ENCODE measurements around the gene TTC7B. TPM values are rescaled to one million over a fixed set of nuclear protein-coding genes. Genes with fewer than 3 reads are reported as not detected.

Gene TTC7B
- total RNA-seq, 2 donors from 2014 or later, result 25.0 to 40.7 TPM

DNA sequence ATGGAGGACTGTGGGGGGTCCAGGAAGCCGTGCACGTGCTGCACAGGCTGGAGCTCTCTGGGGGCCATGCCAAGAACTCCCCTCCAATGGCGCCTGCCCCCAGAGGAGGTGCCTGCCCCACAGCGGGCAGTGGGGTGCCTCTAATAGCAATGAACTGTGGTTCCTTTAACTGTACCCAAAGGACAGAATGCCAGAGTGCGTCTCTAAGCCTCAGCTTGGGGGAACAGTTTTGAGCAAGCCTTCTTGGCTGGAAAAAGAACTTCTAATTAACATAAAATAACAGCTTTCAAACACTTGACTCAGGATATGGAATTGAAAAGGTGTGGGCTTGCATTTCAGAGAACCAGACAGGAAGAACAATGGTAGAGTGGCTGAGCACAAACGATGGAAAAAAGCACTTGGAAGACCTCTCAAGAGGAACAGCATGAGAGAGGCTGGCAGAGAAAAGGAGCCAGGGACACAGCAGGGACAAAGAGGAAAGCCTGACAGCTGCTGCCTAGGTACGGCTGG lies 195.6 kb downstream of the TTC7B start:
- no peak for TF ChIP-seq POLR2A (IDR thresholded peaks at IDR 0.05)
- no peak for TF ChIP-seq POLR2AphosphoS5 (IDR thresholded peaks at IDR 0.05)
- TF ChIP-seq, protein P1, sequence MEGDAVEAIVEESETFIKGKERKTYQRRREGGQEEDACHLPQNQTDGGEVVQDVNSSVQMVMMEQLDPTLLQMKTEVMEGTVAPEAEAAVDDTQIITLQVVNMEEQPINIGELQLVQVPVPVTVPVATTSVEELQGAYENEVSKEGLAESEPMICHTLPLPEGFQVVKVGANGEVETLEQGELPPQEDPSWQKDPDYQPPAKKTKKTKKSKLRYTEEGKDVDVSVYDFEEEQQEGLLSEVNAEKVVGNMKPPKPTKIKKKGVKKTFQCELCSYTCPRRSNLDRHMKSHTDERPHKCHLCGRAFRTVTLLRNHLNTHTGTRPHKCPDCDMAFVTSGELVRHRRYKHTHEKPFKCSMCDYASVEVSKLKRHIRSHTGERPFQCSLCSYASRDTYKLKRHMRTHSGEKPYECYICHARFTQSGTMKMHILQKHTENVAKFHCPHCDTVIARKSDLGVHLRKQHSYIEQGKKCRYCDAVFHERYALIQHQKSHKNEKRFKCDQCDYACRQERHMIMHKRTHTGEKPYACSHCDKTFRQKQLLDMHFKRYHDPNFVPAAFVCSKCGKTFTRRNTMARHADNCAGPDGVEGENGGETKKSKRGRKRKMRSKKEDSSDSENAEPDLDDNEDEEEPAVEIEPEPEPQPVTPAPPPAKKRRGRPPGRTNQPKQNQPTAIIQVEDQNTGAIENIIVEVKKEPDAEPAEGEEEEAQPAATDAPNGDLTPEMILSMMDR (IDR thresholded peaks at IDR 0.05), result no peak
- Histone ChIP-seq H3K36me3 (no peaks in the 10 kb centered on the region), H3K4me3 (no peak overlapping the region), H3K27ac (no peak overlapping the region), H3K9me3 (no peaks in the 10 kb centered on the region), H3K27me3 (replicated peaks; ENCODE audit: insufficient read depth) (no peaks in the 10 kb centered on the region), H3K4me1 (replicated peaks) (no peaks in the 10 kb centered on the region)
- no peak for DNase-seq (ENCODE audit: low spot score)
- intact Hi-C loops (cut with DNase I), result loop anchor here (10.0 kb wide), 1 partner anchor 216 kb away; no protein-coding TSS in a partner anchor
- 71% methylated on average over 7 of the region's 7 CpGs for WGBS

DNA sequence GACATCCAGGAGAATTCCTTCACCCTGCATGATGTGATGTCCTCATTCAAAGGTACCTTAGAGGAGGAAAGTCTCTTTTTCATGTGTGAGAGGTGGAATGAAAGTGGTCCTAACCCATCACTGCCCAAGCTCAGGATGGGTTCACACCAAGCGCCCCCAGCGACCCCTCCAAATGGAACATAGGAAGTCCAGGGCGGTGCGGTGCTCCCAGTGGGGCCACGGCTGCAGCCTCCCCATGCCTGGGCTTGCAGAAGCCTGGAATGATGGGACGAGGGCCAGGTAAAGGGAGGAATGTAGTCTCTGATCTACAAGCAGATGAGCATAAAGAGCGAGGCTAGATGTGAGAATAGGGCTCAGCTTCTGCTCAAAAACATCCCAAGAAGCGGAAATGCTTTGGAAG lies 196.3 kb downstream of the TTC7B start:
- no peaks in the 10 kb centered on the region for H3K9me3 ChIP-seq
- TF ChIP-seq, protein P1 (IDR thresholded peaks at IDR 0.05), result no peak
- TF ChIP-seq POLR2AphosphoS5 (IDR thresholded peaks at IDR 0.05) (no peak), POLR2A (IDR thresholded peaks at IDR 0.05) (no peak)
- no peaks in the 10 kb centered on the region for H3K36me3 ChIP-seq
- no peaks in the 10 kb centered on the region for H3K4me1 ChIP-seq (replicated peaks)
- H3K4me3 ChIP-seq, result no peak overlapping the region
- intact Hi-C loops (cut with DNase I), result loop anchor here (10.0 kb wide), 1 partner anchor 215 kb away; no protein-coding TSS in a partner anchor
- DNase-seq (ENCODE audit: low spot score), result no peak
- no peak overlapping the region for H3K27ac ChIP-seq
- WGBS, result 82% methylated on average over 8 of the region's 8 CpGs
- no peaks in the 10 kb centered on the region for H3K27me3 ChIP-seq (replicated peaks; ENCODE audit: insufficient read depth)

DNA sequence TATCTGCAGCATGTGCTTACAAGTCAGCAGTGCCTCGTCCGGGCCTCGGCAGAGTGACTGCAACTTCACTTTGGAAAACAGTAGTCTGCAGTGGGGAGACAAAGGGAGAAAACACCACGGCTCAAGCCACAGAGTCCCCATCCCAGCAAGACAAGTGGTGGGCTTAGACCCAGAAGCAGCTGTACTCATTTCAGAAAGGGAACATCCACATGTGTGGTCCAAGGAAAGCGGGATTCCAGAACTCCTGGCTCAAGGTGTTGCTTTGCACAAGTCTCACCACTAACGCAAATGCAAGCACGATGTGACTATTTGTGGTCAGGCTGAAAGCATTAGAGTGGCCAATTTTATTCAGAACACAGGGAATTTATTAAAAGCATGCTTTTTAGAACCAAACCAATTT lies 198.3 kb downstream of the TTC7B start:
- Histone ChIP-seq H3K4me1 (replicated peaks) (no peaks in the 10 kb centered on the region), H3K36me3 (no peaks in the 10 kb centered on the region), H3K9me3 (no peaks in the 10 kb centered on the region), H3K4me3 (no peak overlapping the region), H3K27ac (no peak overlapping the region), H3K27me3 (replicated peaks; ENCODE audit: insufficient read depth) (no peaks in the 10 kb centered on the region)
- 76% methylated on average over 7 of the region's 7 CpGs for WGBS
- no peak for DNase-seq (ENCODE audit: low spot score)
- intact Hi-C loops (cut with DNase I), result no loop called here
- TF ChIP-seq POLR2AphosphoS5 (IDR thresholded peaks at IDR 0.05), result no peak
- TF ChIP-seq, protein P1 (IDR thresholded peaks at IDR 0.05), result no peak
- no peak for TF ChIP-seq POLR2A (IDR thresholded peaks at IDR 0.05)

DNA sequence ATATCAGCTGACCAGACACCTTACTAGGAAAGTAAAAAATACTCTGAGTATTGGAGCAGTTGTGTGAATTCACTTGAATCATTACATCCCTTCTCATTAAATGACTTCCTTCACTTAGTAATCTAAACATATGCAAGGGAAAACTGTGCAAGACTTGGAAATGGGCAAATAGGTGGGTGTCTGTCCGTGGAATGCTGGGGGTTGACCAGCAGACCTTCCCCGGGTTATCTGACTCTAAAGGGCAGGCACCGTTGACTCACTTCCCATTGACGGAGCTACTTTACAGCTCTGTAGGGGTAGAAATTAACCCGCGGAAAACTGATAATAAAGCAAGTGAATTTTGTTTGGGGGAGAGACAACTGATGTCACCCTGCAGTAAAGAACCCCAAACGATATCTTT lies 199.3 kb downstream of the TTC7B start:
- no peaks in the 10 kb centered on the region for H3K36me3 ChIP-seq
- DNase-seq (ENCODE audit: low spot score), result no peak
- no peak for TF ChIP-seq POLR2A (IDR thresholded peaks at IDR 0.05)
- no peak for TF ChIP-seq POLR2AphosphoS5 (IDR thresholded peaks at IDR 0.05)
- no peak overlapping the region for H3K27ac ChIP-seq
- WGBS, result 75% methylated on average over 7 of the region's 7 CpGs
- peaks cover 5% of the 10 kb centered on the region for H3K4me1 ChIP-seq (replicated peaks)
- intact Hi-C loops (cut with DNase I), result no loop called here
- H3K27me3 ChIP-seq (replicated peaks; ENCODE audit: insufficient read depth), result no peaks in the 10 kb centered on the region
- no peak overlapping the region for H3K4me3 ChIP-seq
- no peaks in the 10 kb centered on the region for H3K9me3 ChIP-seq

DNA sequence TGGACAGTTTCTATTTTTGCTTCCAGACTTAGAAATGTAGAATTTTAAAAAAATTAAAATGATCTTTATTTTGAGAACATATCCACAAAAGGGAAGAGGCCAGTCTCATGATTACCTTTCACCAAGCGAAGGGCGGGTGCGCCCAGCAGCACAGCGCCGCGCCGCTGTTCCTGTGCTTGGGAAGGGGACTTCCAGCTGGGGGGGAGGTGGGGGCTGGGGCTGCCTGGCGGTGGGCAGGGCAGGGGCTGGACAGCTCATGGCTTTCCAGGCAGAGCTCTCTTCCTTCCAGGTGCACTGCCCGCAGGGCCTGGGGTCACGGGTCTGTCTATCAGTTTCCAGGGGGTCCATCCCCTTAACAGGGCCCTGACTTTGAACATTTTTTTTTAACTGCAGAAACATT lies 199.9 kb downstream of the TTC7B start:
- Histone ChIP-seq H3K27ac (no peak overlapping the region), H3K27me3 (replicated peaks; ENCODE audit: insufficient read depth) (no peaks in the 10 kb centered on the region), H3K4me1 (replicated peaks) (peaks cover 5% of the 10 kb centered on the region), H3K36me3 (no peaks in the 10 kb centered on the region), H3K4me3 (no peak overlapping the region), H3K9me3 (no peaks in the 10 kb centered on the region)
- intact Hi-C loops (cut with DNase I), result no loop called here
- no peak for DNase-seq (ENCODE audit: low spot score)
- 91% methylated on average over 10 of the region's 10 CpGs for WGBS
- TF ChIP-seq POLR2A (IDR thresholded peaks at IDR 0.05) (no peak), POLR2AphosphoS5 (IDR thresholded peaks at IDR 0.05) (no peak)
- TF ChIP-seq, protein P1 (IDR thresholded peaks at IDR 0.05), result no peak

Measured in prostate gland (tissue), 2 donors.